ENCODE results near the gene ING1. TPM values are rescaled to one million over a fixed set of nuclear protein-coding genes. Genes with fewer than 3 reads are reported as not detected.
"Not testable (repeated sequence)": the region's sequence is repeated elsewhere in the genome, so short reads cannot be mapped to it uniquely, and the experiment has no call there.

ING1 gene
- 6.6 TPM for total RNA-seq
- long read RNA-seq, full-length matches to known transcripts, result 25 of 33 reads
- long read RNA-seq, partial matches to known transcripts, result 0 of 33 reads
- long read RNA-seq, other reads (novel, unspliced or antisense), result 8 of 33 reads

DNA sequence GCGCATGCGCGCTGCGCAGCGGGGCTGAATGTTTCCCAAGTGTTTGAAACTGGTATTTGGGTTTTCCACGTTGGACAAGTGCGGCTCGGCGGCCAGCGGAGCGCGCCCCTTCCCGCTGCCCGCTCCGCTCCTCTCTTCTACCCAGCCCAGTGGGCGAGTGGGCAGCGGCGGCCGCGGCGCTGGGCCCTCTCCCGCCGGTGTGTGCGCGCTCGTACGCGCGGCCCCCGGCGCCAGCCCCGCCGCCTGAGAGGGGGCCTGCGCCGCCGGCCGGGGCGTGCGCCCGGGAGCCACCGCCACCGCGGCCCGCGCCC is at the start of gene ING1:
TSS of gene ING1 (plus strand) at position 59 of the 311 bp plus-strand sequence. CDS start 450 bp downstream, outside the sequence.
- DNase-seq (ENCODE audit: low spot score), result no peak
- intact Hi-C loops (cut with DNase I), result loop anchor here (2.0 to 5.0 kb wide), 3 partner anchors 99 to 294 kb away; partner anchors contain the start of gene NAXD

- intact Hi-C loops (cut with DNase I), result no loop called here
- DNase-seq (ENCODE audit: low spot score), result no peak
Measured at GRCh38 chr13:110664041-110664440, 49.5 kb upstream of the ING1 start.

DNA sequence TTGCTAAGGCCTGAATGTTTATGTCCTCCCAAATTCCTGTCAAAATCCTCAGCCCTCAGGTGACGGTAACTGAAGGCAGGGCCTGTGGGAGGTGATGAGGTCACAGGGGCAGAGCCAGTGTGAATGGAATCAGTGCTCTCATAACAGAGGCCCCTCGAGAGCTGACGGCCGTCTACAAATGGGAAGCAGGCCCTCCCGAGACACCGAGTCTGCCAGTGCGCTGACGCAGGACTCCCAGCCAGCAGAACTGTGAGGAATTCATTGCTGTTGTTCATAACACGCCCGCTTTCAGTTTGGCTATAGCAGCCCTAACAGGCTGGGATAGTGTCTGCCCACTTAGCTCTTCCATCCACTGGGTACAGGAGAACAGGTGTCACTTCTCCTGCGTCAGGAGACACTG is 48.8 kb upstream of the ING1 start:
- DNase-seq (ENCODE audit: low spot score), result peak; percentile 17
- intact Hi-C loops (cut with DNase I), result no loop called here

DNA sequence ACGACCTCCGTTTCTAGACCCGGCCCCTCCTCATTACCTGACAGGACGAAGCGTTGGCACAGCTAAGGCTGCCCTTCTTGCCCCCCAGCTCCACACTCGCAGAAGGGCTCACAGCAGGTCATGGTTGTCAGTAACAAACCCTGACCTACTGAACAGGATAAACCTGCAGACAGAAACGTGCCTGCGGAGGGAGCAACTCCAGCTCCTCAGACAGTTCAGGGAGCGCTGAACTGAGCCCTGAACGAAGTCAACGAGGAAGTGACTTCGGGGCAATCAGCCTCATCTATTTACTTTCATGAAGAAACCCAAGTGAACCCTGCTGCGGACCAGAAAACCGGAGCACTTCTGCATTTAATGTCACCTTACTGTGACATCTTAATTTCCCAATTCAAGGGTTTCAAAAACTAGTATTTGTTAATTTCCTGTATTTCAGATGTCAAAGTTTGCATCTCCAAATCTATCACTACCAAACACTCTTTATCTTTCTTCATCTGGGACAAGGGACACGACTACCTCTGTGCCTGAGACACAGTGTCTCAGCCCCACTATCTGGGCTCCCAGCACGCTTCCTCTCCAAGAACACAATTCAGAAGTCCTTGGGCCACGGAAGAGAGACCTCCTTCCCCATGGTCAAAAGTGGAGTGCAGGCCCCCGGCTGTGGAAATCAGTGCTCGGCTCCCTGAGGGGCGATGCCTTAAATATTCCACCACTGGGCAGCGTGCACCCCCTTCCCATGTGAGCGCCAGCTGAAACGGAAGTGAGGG is 47.8 kb upstream of the ING1 start:
- intact Hi-C loops (cut with DNase I), result no loop called here
- peak; percentile 74 for DNase-seq (ENCODE audit: low spot score)

GRCh38 chr13:110666255-110666533 is 47.3 kb upstream of the ING1 start:
- peak; percentile 74 for DNase-seq (ENCODE audit: low spot score)
- intact Hi-C loops (cut with DNase I), result no loop called here

- intact Hi-C loops (cut with DNase I), result no loop called here
- peak; percentile 14 for DNase-seq (ENCODE audit: low spot score)
Measured at GRCh38 chr13:110669036-110669435, 44.5 kb upstream of the ING1 start.

GRCh38 chr13:110669814-110670213 is 43.7 kb upstream of the ING1 start:
- intact Hi-C loops (cut with DNase I), result not testable (repeated sequence)
- peak; percentile 15 for DNase-seq (ENCODE audit: low spot score)

DNA sequence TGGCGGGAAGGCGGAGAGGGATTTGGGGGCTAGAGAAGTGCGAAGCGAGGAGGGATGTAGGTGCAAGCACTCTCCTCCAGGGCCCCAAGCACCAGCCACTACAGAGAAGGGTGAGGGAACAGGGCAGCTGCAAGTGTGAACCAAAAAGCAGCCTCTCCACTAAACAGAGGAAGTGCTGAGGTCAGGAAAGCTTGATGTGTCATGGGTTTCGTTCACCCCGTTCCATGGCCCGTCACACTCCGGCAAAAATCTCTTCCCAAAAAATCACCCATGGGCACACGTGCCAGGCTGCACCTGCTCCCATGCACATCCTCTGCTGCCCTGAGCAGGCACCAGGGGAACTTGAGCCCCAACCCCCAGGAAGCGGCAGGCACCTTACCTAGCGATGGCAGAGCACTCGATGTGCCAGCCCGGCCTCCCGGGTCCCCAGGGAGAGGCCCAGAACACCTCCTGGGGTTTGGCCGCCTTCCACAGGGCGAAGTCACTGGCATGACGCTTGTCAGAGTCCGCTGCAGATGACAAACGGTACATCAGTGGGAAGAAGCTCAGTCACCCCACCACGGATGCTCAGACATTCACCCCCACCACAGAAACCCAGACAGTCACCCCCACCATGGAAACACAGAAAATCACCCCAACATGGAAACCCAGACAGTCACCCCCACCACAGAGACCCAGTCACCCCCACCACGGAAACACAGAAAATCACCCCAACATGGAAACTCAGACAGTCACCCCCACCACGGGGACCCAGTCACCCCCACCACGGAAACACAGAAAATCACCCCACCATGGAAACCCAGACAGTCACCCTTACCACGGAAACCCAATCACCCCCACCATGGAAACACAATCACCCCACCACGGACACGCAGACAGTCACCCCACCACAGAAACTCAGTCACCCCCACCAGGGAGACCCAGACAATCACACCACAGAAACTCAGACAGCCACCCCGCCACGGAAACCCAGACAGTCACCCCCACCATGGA is 36.6 kb upstream of the ING1 start:
- DNase-seq (ENCODE audit: low spot score), result no peak
- intact Hi-C loops (cut with DNase I), result no loop called here

GRCh38 chr13:110677731-110678545 is 35.6 kb upstream of the ING1 start:
- no peak for DNase-seq (ENCODE audit: low spot score)
- intact Hi-C loops (cut with DNase I), result no loop called here

- intact Hi-C loops (cut with DNase I), result no loop called here
- DNase-seq (ENCODE audit: low spot score), result no peak
Measured at GRCh38 chr13:110680852-110681251, 32.6 kb upstream of the ING1 start.

- DNase-seq (ENCODE audit: low spot score), result no peak
- intact Hi-C loops (cut with DNase I), result loop anchor here (2.0 kb wide), 1 partner anchor 137 kb away; no protein-coding TSS in a partner anchor
Measured at GRCh38 chr13:110681868-110682550, 31.5 kb upstream of the ING1 start.

- DNase-seq (ENCODE audit: low spot score), result no peak
- intact Hi-C loops (cut with DNase I), result loop anchor here (2.0 kb wide), 1 partner anchor 136 kb away; no protein-coding TSS in a partner anchor
Measured at GRCh38 chr13:110682746-110683145, 30.8 kb upstream of the ING1 start.

GRCh38 chr13:110683203-110683883 is 30.2 kb upstream of the ING1 start:
- no peak for DNase-seq (ENCODE audit: low spot score)
- intact Hi-C loops (cut with DNase I), result loop anchor here (2.0 kb wide), 1 partner anchor 135 kb away; no protein-coding TSS in a partner anchor

GRCh38 chr13:110683921-110684320 is 29.6 kb upstream of the ING1 start:
- intact Hi-C loops (cut with DNase I), result loop anchor here (2.0 kb wide), 1 partner anchor 135 kb away; no protein-coding TSS in a partner anchor
- no peak for DNase-seq (ENCODE audit: low spot score)

- intact Hi-C loops (cut with DNase I), result no loop called here
- no peak for DNase-seq (ENCODE audit: low spot score)
Measured at GRCh38 chr13:110684388-110685056, 29.0 kb upstream of the ING1 start.

GRCh38 chr13:110685305-110686020 is 28.0 kb upstream of the ING1 start:
- DNase-seq (ENCODE audit: low spot score), result no peak
- intact Hi-C loops (cut with DNase I), result no loop called here

GRCh38 chr13:110687736-110688135 is 25.8 kb upstream of the ING1 start:
- no peak for DNase-seq (ENCODE audit: low spot score)
- intact Hi-C loops (cut with DNase I), result no loop called here

Measured in cardiac septum (tissue), 1 donor.